Suprapubic skin (tissue), 3 donors: ENCODE measurements around the gene BDNF.

Source experiments
- EP300 ChIP-seq: sonication (generic); formaldehyde crosslinking; IDR thresholded peaks from one replicate; pipeline ENCODE4 v1.6.1; 2017; ENCODE audit warnings: antibody characterized with exemption
- TF ChIP-seq, protein P1 (sequence below), 2 donors: fragments of 200-600 bp in 1 of 2; fragments of 450-650 bp in 1 of 2; sonication (generic) in 1 of 2; IDR thresholded peaks; one replicate each; pipeline ENCODE4 v1.5.1; 2016 to 2019; ENCODE audit warnings: antibody characterized with exemption in 2 of 2, mild to moderate bottlenecking in 1 of 2, moderate library complexity in 1 of 2

DNA sequence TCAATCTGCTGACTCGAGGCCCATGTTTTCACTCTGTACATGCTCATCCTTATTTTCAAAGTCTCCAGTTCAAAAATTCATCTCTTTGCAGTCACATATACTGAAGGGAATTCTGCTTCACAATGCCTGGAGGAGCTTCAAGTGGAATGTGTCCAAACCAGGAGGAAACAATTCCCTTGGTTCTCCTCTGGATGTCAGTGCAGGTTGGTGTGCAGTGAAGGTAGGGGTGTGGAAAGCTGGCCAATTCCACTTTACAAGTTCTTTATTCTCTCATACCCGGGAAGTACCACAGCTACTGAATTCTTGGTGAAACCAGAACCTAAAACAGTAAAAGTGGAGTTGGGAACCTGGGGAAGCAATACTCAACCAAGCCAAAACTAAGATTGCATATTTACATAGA is 57.3 kb downstream of the BDNF start:
- TF ChIP-seq EP300, result no peak
- TF ChIP-seq, protein P1, sequence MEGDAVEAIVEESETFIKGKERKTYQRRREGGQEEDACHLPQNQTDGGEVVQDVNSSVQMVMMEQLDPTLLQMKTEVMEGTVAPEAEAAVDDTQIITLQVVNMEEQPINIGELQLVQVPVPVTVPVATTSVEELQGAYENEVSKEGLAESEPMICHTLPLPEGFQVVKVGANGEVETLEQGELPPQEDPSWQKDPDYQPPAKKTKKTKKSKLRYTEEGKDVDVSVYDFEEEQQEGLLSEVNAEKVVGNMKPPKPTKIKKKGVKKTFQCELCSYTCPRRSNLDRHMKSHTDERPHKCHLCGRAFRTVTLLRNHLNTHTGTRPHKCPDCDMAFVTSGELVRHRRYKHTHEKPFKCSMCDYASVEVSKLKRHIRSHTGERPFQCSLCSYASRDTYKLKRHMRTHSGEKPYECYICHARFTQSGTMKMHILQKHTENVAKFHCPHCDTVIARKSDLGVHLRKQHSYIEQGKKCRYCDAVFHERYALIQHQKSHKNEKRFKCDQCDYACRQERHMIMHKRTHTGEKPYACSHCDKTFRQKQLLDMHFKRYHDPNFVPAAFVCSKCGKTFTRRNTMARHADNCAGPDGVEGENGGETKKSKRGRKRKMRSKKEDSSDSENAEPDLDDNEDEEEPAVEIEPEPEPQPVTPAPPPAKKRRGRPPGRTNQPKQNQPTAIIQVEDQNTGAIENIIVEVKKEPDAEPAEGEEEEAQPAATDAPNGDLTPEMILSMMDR (IDR thresholded peaks at IDR 0.05), result no peak
